Measurements from ENCODE around the gene KRTAP23-1. TPM values are rescaled to one million over a fixed set of nuclear protein-coding genes. Genes with fewer than 3 reads are reported as not detected.

The KRTAP23-1 gene
- total RNA-seq (2022; extraction: Qiagen RNA extraction; ENCODE audit: low read depth) = not detected in 5 replicates

GRCh38 chr21:30348506-30348905, at the start of gene KRTAP23-1:
KRTAP23-1 (minus strand) TSS chr21:30348606; CDS start chr21:30348606, 0 bp downstream.

GRCh38 chr21:30395731-30396130, 47.3 kb upstream of the KRTAP23-1 start, which contains the start of gene KRTAP13-1:
KRTAP13-1 (plus strand) TSS chr21:30396031; CDS start chr21:30396087, 56 bp downstream.

GRCh38 chr21:30372139-30372770, 23.8 kb upstream of the KRTAP23-1 start, which contains the start of gene KRTAP13-2:
KRTAP13-2 (minus strand) TSS chr21:30372271; CDS start chr21:30372213, 58 bp downstream.

GRCh38 chr21:30337276-30337744, 11.1 kb downstream of the KRTAP23-1 start, which contains the start of gene KRTAP27-1:
KRTAP27-1 (minus strand) TSS chr21:30337694; CDS start chr21:30337668, 26 bp downstream.

GRCh38 chr21:30320215-30320614, 28.2 kb downstream of the KRTAP23-1 start, which contains the start of gene KRTAP26-1:
KRTAP26-1 (minus strand) TSS chr21:30320315; CDS start chr21:30320035, 280 bp downstream.

Other genes with a start within 250 kb of the KRTAP23-1 start
- not detected in 5 replicates for gene CLDN17, start 181.8 kb downstream of the KRTAP23-1 start, total RNA-seq (2022; extraction: Qiagen RNA extraction; ENCODE audit: low read depth)
- not detected in 5 replicates for gene CLDN8, start 132.5 kb downstream of the KRTAP23-1 start, total RNA-seq (2022; extraction: Qiagen RNA extraction; ENCODE audit: low read depth)
- not detected in 5 replicates for gene KRTAP24-1, start 65.7 kb downstream of the KRTAP23-1 start, total RNA-seq (2022; extraction: Qiagen RNA extraction; ENCODE audit: low read depth)
- not detected in 5 replicates for gene KRTAP25-1, start 59.1 kb downstream of the KRTAP23-1 start, total RNA-seq (2022; extraction: Qiagen RNA extraction; ENCODE audit: low read depth)
- not detected in 5 replicates for gene KRTAP26-1, start 28.3 kb downstream of the KRTAP23-1 start, total RNA-seq (2022; extraction: Qiagen RNA extraction; ENCODE audit: low read depth)
- not detected in 5 replicates for gene KRTAP27-1, start 10.9 kb downstream of the KRTAP23-1 start, total RNA-seq (2022; extraction: Qiagen RNA extraction; ENCODE audit: low read depth)
- gene KRTAP13-2, start 23.7 kb upstream of the KRTAP23-1 start, total RNA-seq (2022; extraction: Qiagen RNA extraction; ENCODE audit: low read depth) = not detected in 5 replicates
- gene KRTAP13-1, start 47.4 kb upstream of the KRTAP23-1 start, total RNA-seq (2022; extraction: Qiagen RNA extraction; ENCODE audit: low read depth) = not detected in 5 replicates
- gene KRTAP13-3, start 77.3 kb upstream of the KRTAP23-1 start, total RNA-seq (2022; extraction: Qiagen RNA extraction; ENCODE audit: low read depth) = not detected in 5 replicates
- not detected in 5 replicates for gene KRTAP13-4, start 81.6 kb upstream of the KRTAP23-1 start, total RNA-seq (2022; extraction: Qiagen RNA extraction; ENCODE audit: low read depth)
- not detected in 5 replicates for gene KRTAP15-1, start 91.7 kb upstream of the KRTAP23-1 start, total RNA-seq (2022; extraction: Qiagen RNA extraction; ENCODE audit: low read depth)
- not detected in 5 replicates for gene KRTAP19-1, start 131.8 kb upstream of the KRTAP23-1 start, total RNA-seq (2022; extraction: Qiagen RNA extraction; ENCODE audit: low read depth)
- gene KRTAP19-2, start 138.8 kb upstream of the KRTAP23-1 start, total RNA-seq (2022; extraction: Qiagen RNA extraction; ENCODE audit: low read depth) = not detected in 5 replicates
- not detected in 5 replicates for gene KRTAP19-3, start 143.4 kb upstream of the KRTAP23-1 start, total RNA-seq (2022; extraction: Qiagen RNA extraction; ENCODE audit: low read depth)
- gene KRTAP19-4, start 148.6 kb upstream of the KRTAP23-1 start, total RNA-seq (2022; extraction: Qiagen RNA extraction; ENCODE audit: low read depth) = not detected in 5 replicates
- gene KRTAP19-5, start 153.5 kb upstream of the KRTAP23-1 start, total RNA-seq (2022; extraction: Qiagen RNA extraction; ENCODE audit: low read depth) = not detected in 5 replicates
- gene KRTAP19-6, start 193.3 kb upstream of the KRTAP23-1 start, total RNA-seq (2022; extraction: Qiagen RNA extraction; ENCODE audit: low read depth) = not detected in 5 replicates
- gene KRTAP19-7, start 212.7 kb upstream of the KRTAP23-1 start, total RNA-seq (2022; extraction: Qiagen RNA extraction; ENCODE audit: low read depth) = not detected in 5 replicates
- not detected in 5 replicates for gene KRTAP22-2, start 241.8 kb upstream of the KRTAP23-1 start, total RNA-seq (2022; extraction: Qiagen RNA extraction; ENCODE audit: low read depth)
- not detected in 5 replicates for gene KRTAP6-3, start 243.8 kb upstream of the KRTAP23-1 start, total RNA-seq (2022; extraction: Qiagen RNA extraction; ENCODE audit: low read depth)